ENCODE measurements around the gene FEN1. TPM values are rescaled to one million over a fixed set of nuclear protein-coding genes. Genes with fewer than 3 reads are reported as not detected.

The FEN1 gene
- total and polyA plus RNA-seq, 2 of the 13 experiments (the other 11 are each of a cell fraction or from before 2014, with no cell fraction given), result 12.4 to 102 TPM

GRCh38 chr11:61776561-61777075 lies 16.1 kb upstream of the FEN1 start (continued):
- 0 out of 2 replicates have a peak, but pooled peaks have one; percentile 30 for TF ChIP-seq HNF1B (CRISPR knock-in tag; IDR thresholded peaks at IDR 0.05)
- peak; percentile 16; the same call in 1 of the 2 replicates for TF ChIP-seq CEBPG (CRISPR knock-in tag; IDR thresholded peaks at IDR 0.05)
- TF ChIP-seq TGIF2 (CRISPR knock-in tag; IDR thresholded peaks at IDR 0.05), result no peak
- no peak for TF ChIP-seq ZNF142 (CRISPR knock-in tag; IDR thresholded peaks at IDR 0.05)
- no peak for TF ChIP-seq HOXD1 (CRISPR knock-in tag; IDR thresholded peaks at IDR 0.05)
- TF ChIP-seq SMARCE1 (IDR thresholded peaks at IDR 0.05; ENCODE audit: borderline replicate concordance), result no peak
- no peak for TF ChIP-seq ZNF331 (CRISPR knock-in tag; IDR thresholded peaks at IDR 0.05)
- no peak for TF ChIP-seq ZBTB8A (CRISPR knock-in tag; IDR thresholded peaks at IDR 0.05; ENCODE audit: borderline replicate concordance, low read depth)
- TF ChIP-seq ETS1 (CRISPR knock-in tag; IDR thresholded peaks at IDR 0.05), result no peak
- no peak for TF ChIP-seq ZNF839 (CRISPR knock-in tag; IDR thresholded peaks at IDR 0.05; ENCODE audit: borderline replicate concordance)
- TF ChIP-seq XRCC5 (optimal IDR thresholded peaks at IDR 0.05; ENCODE audit: low read length), result peak; percentile 72
- TF ChIP-seq TBX3 (IDR thresholded peaks at IDR 0.05; ENCODE audit: borderline replicate concordance), result no peak
- TF ChIP-seq THAP8 (CRISPR knock-in tag; IDR thresholded peaks at IDR 0.05; ENCODE audit: borderline replicate concordance), result no peak
- no peak for TF ChIP-seq AHDC1 (CRISPR knock-in tag; IDR thresholded peaks at IDR 0.05; ENCODE audit: borderline replicate concordance)
